Spleen (tissue), 7 donors: ENCODE measurements around the gene XYLT1.

Experiments used
- POLR2A ChIP-seq, 3 donors: fragments of 450-650 bp; IDR thresholded peaks; one replicate each; pipeline ENCODE4 v1.5.1; 2017; ENCODE audit warnings: antibody characterized with exemption in 3 of 3, mild to moderate bottlenecking in 1 of 3
- POLR2AphosphoS5 ChIP-seq, 3 donors: sonication (generic); formaldehyde crosslinking; IDR thresholded peaks; one replicate each; pipeline ENCODE4 v1.5.1; 2017; ENCODE audit warnings: antibody characterized with exemption in 3 of 3
- TF ChIP-seq, protein P1 (sequence below), 11 experiments: fragments of 200-600 bp in 7 of 11; fragments of 450-650 bp in 4 of 11; sonication (generic) in 4 of 11; IDR thresholded peaks in 8 of 11; conservative IDR thresholded peaks in 3 of 11; 1 replicate in 7 of 11; 2 replicates in 4 of 11; pipeline versions ENCODE4 v1.4.0 to v1.8.0; 2016 to 2021; ENCODE audit warnings: antibody characterized with exemption in 11 of 11, inconsistent platforms in 4 of 11, mild to moderate bottlenecking in 1 of 11
- donor health status: DM: no; HTN: no; CAD: no; lungs with moderate emphysema.
- donor health status: DM: no; HTN: no; CAD: no.
- donor health status: DM: no; HTN: no; CAD: no.

GRCh38 chr16:17307504-17307903, 163.3 kb downstream of the XYLT1 start:
- TF ChIP-seq, protein P1, sequence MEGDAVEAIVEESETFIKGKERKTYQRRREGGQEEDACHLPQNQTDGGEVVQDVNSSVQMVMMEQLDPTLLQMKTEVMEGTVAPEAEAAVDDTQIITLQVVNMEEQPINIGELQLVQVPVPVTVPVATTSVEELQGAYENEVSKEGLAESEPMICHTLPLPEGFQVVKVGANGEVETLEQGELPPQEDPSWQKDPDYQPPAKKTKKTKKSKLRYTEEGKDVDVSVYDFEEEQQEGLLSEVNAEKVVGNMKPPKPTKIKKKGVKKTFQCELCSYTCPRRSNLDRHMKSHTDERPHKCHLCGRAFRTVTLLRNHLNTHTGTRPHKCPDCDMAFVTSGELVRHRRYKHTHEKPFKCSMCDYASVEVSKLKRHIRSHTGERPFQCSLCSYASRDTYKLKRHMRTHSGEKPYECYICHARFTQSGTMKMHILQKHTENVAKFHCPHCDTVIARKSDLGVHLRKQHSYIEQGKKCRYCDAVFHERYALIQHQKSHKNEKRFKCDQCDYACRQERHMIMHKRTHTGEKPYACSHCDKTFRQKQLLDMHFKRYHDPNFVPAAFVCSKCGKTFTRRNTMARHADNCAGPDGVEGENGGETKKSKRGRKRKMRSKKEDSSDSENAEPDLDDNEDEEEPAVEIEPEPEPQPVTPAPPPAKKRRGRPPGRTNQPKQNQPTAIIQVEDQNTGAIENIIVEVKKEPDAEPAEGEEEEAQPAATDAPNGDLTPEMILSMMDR (IDR thresholded peaks at IDR 0.05 in 8 of 11, conservative IDR thresholded peaks at IDR 0.05 in 3 of 11), result no peak
- TF ChIP-seq POLR2AphosphoS5 (IDR thresholded peaks at IDR 0.05), result no peak
- no peak for TF ChIP-seq POLR2A (IDR thresholded peaks at IDR 0.05)
